A549 (cell line): ENCODE measurements around the gene GAK. TPM values are rescaled to one million over a fixed set of nuclear protein-coding genes. Genes with fewer than 3 reads are reported as not detected.

Experiments used
- ATAC-seq, 2 experiments: fragments of 200-7000 bp in 1 of 2; fragments of >200 bp in 1 of 2; cut with Nextera tagmentation in 1 of 2; cut with Tn5 transposase in 1 of 2; 3 replicates each; pipeline versions ENCODE4 v1.8.0 to v1.9.1; 2018 to 2020; ENCODE audit warnings: mild to moderate bottlenecking in 1 of 2, moderate library complexity in 1 of 2
- CTCF ChIA-PET: fragments of 300-600 bp; sonication (Branson Sonifier 250); formaldehyde crosslinking; extraction: SDS; loops from one replicate; lab custom pipeline; 2021; ENCODE audit warnings: antibody characterized with exemption, inconsistent platforms; lab: Yijun Ruan, JAX
- POLR2A ChIA-PET: fragments of 350-600 bp; formaldehyde crosslinking; extraction: SDS; loops from one replicate; lab custom pipeline; 2021; ENCODE audit warnings: antibody characterized with exemption, inconsistent platforms; lab: Yijun Ruan, JAX
- DNase-seq, 2 experiments: peaks; one replicate each; pipeline versions ENCODE4 v3.0.0 to v3.0.0-alpha.2; 2011 to 2016; ENCODE audit warnings: low read depth in 1 of 2, low spot score in 1 of 2
- FAIRE-seq: peaks from 2 replicates; lab custom pipeline; 2011; peaks lifted over from hg19 to GRCh38; lab: Jason Lieb, UNC
- H3K27ac ChIP-seq, 2 experiments: fragments of >200 bp; sonication (Bioruptor Twin); formaldehyde crosslinking; 3 replicates each; pipeline ENCODE4 v1.5.1; 2016 to 2017
- H3K4me1 ChIP-seq: fragments of >200 bp; sonication (Bioruptor Twin); formaldehyde crosslinking; 3 replicates; pipeline ENCODE4 v1.6.1; 2016
- H3K4me2 ChIP-seq: fragments of >200 bp; sonication (Bioruptor Twin); formaldehyde crosslinking; 3 replicates; pipeline ENCODE4 v1.6.1; 2016
- H3K4me3 ChIP-seq: fragments of >200 bp; sonication (Bioruptor Twin); formaldehyde crosslinking; 3 replicates; pipeline ENCODE4 v1.5.1; 2016
- H3K9me3 ChIP-seq: fragments of >200 bp; sonication (Bioruptor Twin); formaldehyde crosslinking; 3 replicates; pipeline ENCODE4 v1.6.1; 2016
- BHLHE40 ChIP-seq: IDR thresholded peaks from 2 replicates; pipeline ENCODE4 v1.6.1; 2012; ENCODE audit warnings: low read depth, low read length, inconsistent platforms
- CBX2 ChIP-seq: fragments of 200-600 bp; sonication (generic); IDR thresholded peaks from 2 replicates; pipeline ENCODE4 v1.6.1; 2016; ENCODE audit warnings: low read depth, mild to moderate bottlenecking, borderline replicate concordance
- CHD2 ChIP-seq: fragments of 150-350 bp; IDR thresholded peaks from 2 replicates; pipeline ENCODE4 v1.6.1; 2014; ENCODE audit warnings: low read length; ENCODE audit not compliant: partially characterized antibody
- EHMT2 ChIP-seq: fragments of 200-600 bp; sonication (generic); IDR thresholded peaks from 2 replicates; pipeline ENCODE4 v1.6.1; 2016; ENCODE audit warnings: antibody characterized with exemption, low read depth, mild to moderate bottlenecking, moderate library complexity
- ELK1 ChIP-seq: fragments of 150-350 bp; IDR thresholded peaks from 2 replicates; pipeline ENCODE4 v1.6.1; 2014; ENCODE audit warnings: low read depth, mild to moderate bottlenecking, low read length
- EP300 ChIP-seq, 2 experiments: fragments of >200 bp; sonication (Bioruptor Twin); formaldehyde crosslinking; IDR thresholded peaks; 2 replicates in 1 of 2; 3 replicates in 1 of 2; pipeline ENCODE4 v1.6.1; 2016 to 2017
- ESRRA ChIP-seq: fragments of 150-350 bp; IDR thresholded peaks from 2 replicates; pipeline ENCODE4 v1.6.1; 2014; ENCODE audit warnings: mild to moderate bottlenecking, low read length, borderline replicate concordance
- FOSL2 ChIP-seq, 2 experiments: fragments of 450-650 bp in 1 of 2; fragments of >200 bp in 1 of 2; sonication (Bioruptor Twin) in 1 of 2; formaldehyde crosslinking; IDR thresholded peaks; 2 replicates each; pipeline versions ENCODE4 v1.5.0 to v1.6.1; 2016 to 2020; ENCODE audit warnings: mild to moderate bottlenecking in 1 of 2, moderate library complexity in 1 of 2
- GATA3 ChIP-seq: IDR thresholded peaks from 2 replicates; pipeline ENCODE4 v1.6.1; 2012; ENCODE audit warnings: borderline replicate concordance
- HDAC2 ChIP-seq: fragments of 200-600 bp; sonication (generic); IDR thresholded peaks from 2 replicates; pipeline ENCODE4 v1.6.1; 2016
- HEYL ChIP-seq: fragments of 250-450 bp; sonication (Bioruptor Pico); IDR thresholded peaks from 2 replicates; pipeline ENCODE4 v1.8.0; 2021; ENCODE audit warnings: mild to moderate bottlenecking, moderate library complexity
- HOXB13 ChIP-seq: fragments of 250-450 bp; sonication (Bioruptor Pico); IDR thresholded peaks from 2 replicates; pipeline ENCODE4 v1.5.0; 2020; ENCODE audit warnings: low read depth, mild to moderate bottlenecking, moderate library complexity
- HOXB5 ChIP-seq: fragments of 250-450 bp; sonication (Bioruptor Pico); IDR thresholded peaks from 2 replicates; pipeline ENCODE4 v1.5.0; 2020; ENCODE audit warnings: mild to moderate bottlenecking, moderate library complexity
- KDM5A ChIP-seq: fragments of 200-600 bp; sonication (generic); IDR thresholded peaks from 2 replicates; pipeline ENCODE4 v1.6.1; 2016; ENCODE audit warnings: antibody characterized with exemption, mild to moderate bottlenecking
- MAFK ChIP-seq: fragments of 450-650 bp; IDR thresholded peaks from 2 replicates; pipeline ENCODE4 v1.6.1; 2014; ENCODE audit not compliant: partially characterized antibody
- NFE2L2 ChIP-seq: fragments of 150-350 bp; conservative IDR thresholded peaks from 2 replicates; pipeline ENCODE4 v1.6.1; 2014; ENCODE audit warnings: low read length
- NPAS2 ChIP-seq: fragments of 250-450 bp; sonication (Bioruptor Pico); IDR thresholded peaks from 2 replicates; pipeline ENCODE4 v1.8.0; 2022; ENCODE audit warnings: mild to moderate bottlenecking, moderate library complexity, borderline replicate concordance
- POLR2AphosphoS2 ChIP-seq: conservative IDR thresholded peaks from 2 replicates; pipeline ENCODE4 v1.6.1; 2012; ENCODE audit warnings: low read length, improper control_type of control experiment, inconsistent platforms
- RAD21 ChIP-seq, 2 experiments: fragments of >200 bp in 1 of 2; sonication (Bioruptor Twin) in 1 of 2; formaldehyde crosslinking in 1 of 2; IDR thresholded peaks in 1 of 2; conservative IDR thresholded peaks in 1 of 2; 2 replicates in 1 of 2; 3 replicates in 1 of 2; pipeline ENCODE4 v1.6.1; 2012 to 2018; ENCODE audit warnings: inconsistent platforms in 1 of 2
- RNF2 ChIP-seq: fragments of 200-600 bp; sonication (generic); IDR thresholded peaks from 2 replicates; pipeline ENCODE4 v1.6.1; 2016; ENCODE audit warnings: low read depth, mild to moderate bottlenecking, antibody characterized with exemption, moderate library complexity, borderline replicate concordance
- SMC3 ChIP-seq: fragments of >200 bp; sonication (Bioruptor Twin); formaldehyde crosslinking; IDR thresholded peaks from 3 replicates; pipeline ENCODE4 v1.6.1; 2018; ENCODE audit warnings: inconsistent platforms
- SREBF2 ChIP-seq: fragments of 450-650 bp; IDR thresholded peaks from 2 replicates; pipeline ENCODE4 v1.6.1; 2014; ENCODE audit warnings: mild to moderate bottlenecking, moderate library complexity
- TFCP2L1 ChIP-seq: fragments of 250-450 bp; sonication (Bioruptor Pico); IDR thresholded peaks from 2 replicates; pipeline ENCODE4 v1.5.0; 2021; ENCODE audit warnings: mild to moderate bottlenecking
- TP53 ChIP-seq: fragments of 250-450 bp; sonication (Bioruptor Pico); IDR thresholded peaks from 2 replicates; pipeline ENCODE4 v1.5.0; 2021; ENCODE audit warnings: mild to moderate bottlenecking, moderate library complexity
- ZC3H11A ChIP-seq: fragments of 450-650 bp; IDR thresholded peaks from 2 replicates; pipeline ENCODE4 v1.6.1; 2014; ENCODE audit warnings: antibody characterized with exemption, mild to moderate bottlenecking
- ZFP36 ChIP-seq: fragments of 450-650 bp; IDR thresholded peaks from 2 replicates; pipeline ENCODE4 v1.6.1; 2014; ENCODE audit warnings: borderline replicate concordance; ENCODE audit not compliant: partially characterized antibody
- ZNF302 ChIP-seq: fragments of 250-450 bp; sonication (Bioruptor Pico); IDR thresholded peaks from 2 replicates; pipeline ENCODE4 v1.9.0; 2021; ENCODE audit warnings: inconsistent platforms, mild to moderate bottlenecking, moderate library complexity
- ZSCAN20 ChIP-seq: fragments of 250-450 bp; sonication (Bioruptor Pico); IDR thresholded peaks from 2 replicates; pipeline ENCODE4 v1.8.0; 2022; ENCODE audit warnings: mild to moderate bottlenecking, moderate library complexity
- WGBS: methylation state at CpG from one replicate; pipeline ENCODE4 v1.1.6; 2017; ENCODE audit errors: missing lambda C conversion rate; 5-methylcytosine and 5-hydroxymethylcytosine counted together
- polyA plus RNA-seq, 4 experiments: library from polyadenylated mRNA; depleted of rRNA in 3 of 4; stranded (reverse); fragments of >200 nt; fragmentation: RNase III in 1 of 4; extraction: RNeasy Plus Mini Kit Qiagen cat#74134 plus additional on column Dnase treatment in 1 of 4; gene quantifications; 2 replicates in 3 of 4; 3 replicates in 1 of 4; pipeline ENCODE4 v1.2.3, GENCODE V29; 2011 to 2017
- TF ChIP-seq, protein P1 (sequence below): fragments of >200 bp; sonication (Bioruptor Twin); formaldehyde crosslinking; IDR thresholded peaks from 2 replicates; pipeline ENCODE4 v1.6.1; 2016
- TF ChIP-seq, protein P2 (sequence below): fragments of >200 bp; sonication (Bioruptor Twin); formaldehyde crosslinking; IDR thresholded peaks from 3 replicates; pipeline ENCODE4 v1.6.1; 2016

Gene GAK
- polyA plus RNA-seq, 2 of the 4 experiments (the other 2 are of a cell fraction) = 13.8 to 34.3 TPM

DNA sequence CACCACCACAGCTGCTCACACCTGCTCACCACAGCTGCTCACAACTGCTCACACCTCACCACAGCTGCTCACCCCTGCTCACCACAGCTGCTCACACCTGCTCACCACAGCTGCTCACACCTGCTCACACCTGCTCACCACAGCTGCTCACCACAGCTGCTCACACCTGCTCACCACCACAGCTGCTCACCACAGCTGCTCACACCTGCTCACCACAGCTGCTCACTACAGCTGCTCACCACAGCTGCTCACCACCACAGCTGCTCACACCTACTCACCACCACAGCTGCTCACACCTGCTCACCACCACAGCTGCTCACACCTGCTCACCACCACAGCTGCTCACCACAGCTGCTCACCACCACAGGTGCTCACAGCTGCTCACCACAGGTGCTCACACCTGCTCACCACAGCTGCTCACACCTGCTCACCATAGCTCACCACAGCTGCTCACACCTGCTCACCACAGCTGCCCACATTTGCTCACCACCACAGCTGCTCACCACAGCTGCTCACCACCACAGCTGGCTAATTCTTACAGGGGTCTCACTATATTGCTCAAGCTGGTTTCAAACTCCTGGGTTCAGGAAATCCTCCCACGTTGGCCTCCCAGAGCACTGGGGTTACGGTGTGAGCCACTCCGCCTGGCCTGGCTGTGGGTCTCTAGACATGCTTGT lies 75.8 kb downstream of the GAK start:
- CTCF ChIA-PET = interaction anchor here (0.7 kb wide), 1 partner anchor 15 kb away, joined by 5 read pairs; no protein-coding TSS in a partner anchor
- TF ChIP-seq TP53 (CRISPR knock-in tag) (no peak), HEYL (CRISPR knock-in tag) (no peak), RNF2 (no peak), CBX2 (no peak), NFE2L2 (no peak), HDAC2 (no peak), SREBF2 (no peak), KDM5A (no peak)
- TF ChIP-seq, all 56 proteins: peak for 0
- 92% methylated on average over 3 of the region's 3 CpGs for WGBS
- no peak overlapping the region for H3K4me3 ChIP-seq
- no peaks in the 10 kb centered on the region for H3K4me1 ChIP-seq
- FAIRE-seq (no peak), ATAC-seq (no peak), DNase-seq (no peak)
- no peak overlapping the region for H3K27ac ChIP-seq
- no peak overlapping the region for H3K4me2 ChIP-seq
- no peaks in the 10 kb centered on the region for H3K9me3 ChIP-seq
- POLR2A ChIA-PET = no interaction called here

- Histone ChIP-seq H3K4me3 (no peak overlapping the region), H3K4me2 (no peak overlapping the region), H3K27ac (no peak overlapping the region), H3K9me3 (no peaks in the 10 kb centered on the region), H3K4me1 (no peaks in the 10 kb centered on the region)
- no peak for FAIRE-seq
- no peak for DNase-seq
- 30% methylated on average over 1 of the region's 1 CpG for whole genome bisulfite sequencing
- TF ChIP-seq, protein P1, sequence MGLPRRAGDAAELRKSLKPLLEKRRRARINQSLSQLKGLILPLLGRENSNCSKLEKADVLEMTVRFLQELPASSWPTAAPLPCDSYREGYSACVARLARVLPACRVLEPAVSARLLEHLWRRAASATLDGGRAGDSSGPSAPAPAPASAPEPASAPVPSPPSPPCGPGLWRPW = no peak
- no peak for TF ChIP-seq ESRRA
- no peak for TF ChIP-seq ZFP36
- TF ChIP-seq TFCP2L1 (CRISPR knock-in tag) = no peak
- no peak for TF ChIP-seq NFE2L2
- no peak for TF ChIP-seq ZC3H11A
- TF ChIP-seq EHMT2 = no peak
- TF ChIP-seq HEYL (CRISPR knock-in tag) = no peak
- TF ChIP-seq RNF2 = no peak
- TF ChIP-seq MAFK = no peak
- TF ChIP-seq GATA3 = no peak
- no peak for TF ChIP-seq ELK1
- TF ChIP-seq ZNF302 (CRISPR knock-in tag) = no peak
- TF ChIP-seq SMC3 = no peak
- TF ChIP-seq BHLHE40 = no peak
- TF ChIP-seq HOXB5 (CRISPR knock-in tag) = no peak
- ChIA-PET CTCF (no interaction called here), POLR2A (no interaction called here)
- no peak for ATAC-seq
Observed at GRCh38 chr4:855880-856224, 76.3 kb downstream of the GAK start.

DNA sequence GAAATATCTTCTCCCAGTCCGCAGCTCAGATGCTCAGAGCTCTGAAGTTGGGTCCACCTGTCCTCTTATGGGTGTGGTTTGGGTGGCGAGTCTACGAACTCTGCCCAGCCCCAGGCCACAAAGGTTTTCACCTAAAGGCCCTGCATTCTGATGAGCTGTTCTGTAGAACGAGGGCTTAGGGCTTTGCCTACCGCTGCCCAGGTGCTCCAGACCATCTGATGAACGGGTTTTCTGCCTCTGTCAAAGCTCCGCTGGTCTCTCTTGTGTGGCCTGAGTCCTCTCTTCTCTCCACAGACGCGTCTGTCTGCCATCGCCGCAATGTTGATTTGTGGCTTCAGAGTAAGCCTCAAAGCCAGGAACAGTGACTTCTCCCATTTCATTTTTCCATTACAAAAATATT lies 77.8 kb downstream of the GAK start:
- H3K4me2 ChIP-seq = no peak overlapping the region
- no peak overlapping the region for H3K4me3 ChIP-seq
- DNase-seq (no peak), ATAC-seq (no peak), FAIRE-seq (no peak)
- 83% methylated on average over 10 of the region's 11 CpGs for WGBS
- H3K9me3 ChIP-seq = no peaks in the 10 kb centered on the region
- TF ChIP-seq ZC3H11A = no peak
- no peak for TF ChIP-seq RAD21 (conservative IDR thresholded peaks at IDR 0.05 in 1 of 2, IDR thresholded peaks at IDR 0.05 in 1 of 2)
- TF ChIP-seq, protein P2, sequence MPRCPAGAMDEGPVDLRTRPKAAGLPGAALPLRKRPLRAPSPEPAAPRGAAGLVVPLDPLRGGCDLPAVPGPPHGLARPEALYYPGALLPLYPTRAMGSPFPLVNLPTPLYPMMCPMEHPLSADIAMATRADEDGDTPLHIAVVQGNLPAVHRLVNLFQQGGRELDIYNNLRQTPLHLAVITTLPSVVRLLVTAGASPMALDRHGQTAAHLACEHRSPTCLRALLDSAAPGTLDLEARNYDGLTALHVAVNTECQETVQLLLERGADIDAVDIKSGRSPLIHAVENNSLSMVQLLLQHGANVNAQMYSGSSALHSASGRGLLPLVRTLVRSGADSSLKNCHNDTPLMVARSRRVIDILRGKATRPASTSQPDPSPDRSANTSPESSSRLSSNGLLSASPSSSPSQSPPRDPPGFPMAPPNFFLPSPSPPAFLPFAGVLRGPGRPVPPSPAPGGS = no peak
- no peak for TF ChIP-seq CHD2
- TF ChIP-seq NPAS2 (CRISPR knock-in tag) = no peak
- no peak for TF ChIP-seq EP300 (IDR thresholded peaks at IDR 0.05)
- TF ChIP-seq POLR2AphosphoS2 = no peak
- no peak for TF ChIP-seq ZNF302 (CRISPR knock-in tag)
- TF ChIP-seq FOSL2 (IDR thresholded peaks at IDR 0.05) = no peak
- TF ChIP-seq FOSL2 (CRISPR knock-in tag; IDR thresholded peaks at IDR 0.05) = no peak
- TF ChIP-seq SREBF2 = no peak
- no peak for TF ChIP-seq ZSCAN20 (CRISPR knock-in tag)
- TF ChIP-seq ESRRA = no peak
- no peak for TF ChIP-seq HOXB13 (CRISPR knock-in tag)
- ChIA-PET POLR2A (no interaction called here), CTCF (no interaction called here)
- H3K27ac ChIP-seq = no peak overlapping the region
- no peaks in the 10 kb centered on the region for H3K4me1 ChIP-seq
